ENCODE measurements around the gene MKRN2.

The MKRN2 gene, protein sequence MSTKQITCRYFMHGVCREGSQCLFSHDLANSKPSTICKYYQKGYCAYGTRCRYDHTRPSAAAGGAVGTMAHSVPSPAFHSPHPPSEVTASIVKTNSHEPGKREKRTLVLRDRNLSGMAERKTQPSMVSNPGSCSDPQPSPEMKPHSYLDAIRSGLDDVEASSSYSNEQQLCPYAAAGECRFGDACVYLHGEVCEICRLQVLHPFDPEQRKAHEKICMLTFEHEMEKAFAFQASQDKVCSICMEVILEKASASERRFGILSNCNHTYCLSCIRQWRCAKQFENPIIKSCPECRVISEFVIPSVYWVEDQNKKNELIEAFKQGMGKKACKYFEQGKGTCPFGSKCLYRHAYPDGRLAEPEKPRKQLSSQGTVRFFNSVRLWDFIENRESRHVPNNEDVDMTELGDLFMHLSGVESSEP

GRCh38 chr3:12556690-12557472 is at the start of gene MKRN2:
TSS of gene MKRN2 (plus strand) at chr3:12557087. CDS start at chr3:12557151, 64 bp downstream.
- Histone ChIP-seq H3K36me3 (replicated peaks; ENCODE audit: low read depth, low read length) (no peaks in the 10 kb centered on the region), H3K79me2 (ENCODE audit: low read length) (peaks cover 50% of the 10 kb centered on the region), H2AFZ (ENCODE audit: low read depth, low read length) (peak within 1 kb of the TSS; percentile 99), H3K4me2 (ENCODE audit: low read length) (peak within 1 kb of the TSS; percentile 95), H3K27me3 (ENCODE audit: low read depth, low read length) (no peaks in the 10 kb centered on the region), H3K9ac (ENCODE audit: low read length) (peak within 1 kb of the TSS; percentile 86), H4K20me1 (ENCODE audit: insufficient read depth, low read length) (peaks cover 39% of the 10 kb centered on the region), H3K4me3 (ENCODE audit: low read length) (peak within 1 kb of the TSS; percentile 82), H3K4me1 (ENCODE audit: low read length) (peaks cover 19% of the 10 kb centered on the region), H3K9me3 (ENCODE audit: insufficient read depth, low read length) (no peaks in the 10 kb centered on the region), H3K27ac (ENCODE audit: low read length) (peak within 1 kb of the TSS; percentile 60)
- no peak for TF ChIP-seq CTCF (IDR thresholded peaks at IDR 0.05; ENCODE audit: low read depth, low read length)
- TF ChIP-seq EZH2phosphoT487 (IDR thresholded peaks at IDR 0.05; ENCODE audit: low read depth): no peak

- no peak overlapping the region for H3K4me3 ChIP-seq (ENCODE audit: low read length)
Measured at GRCh38 chr3:12507591-12508281, 49.2 kb upstream of the MKRN2 start.

GRCh38 chr3:12508291-12508700 is 48.6 kb upstream of the MKRN2 start:
- TF ChIP-seq CTCF (IDR thresholded peaks at IDR 0.05; ENCODE audit: low read depth, low read length): no peak
- no peak for TF ChIP-seq EZH2phosphoT487 (IDR thresholded peaks at IDR 0.05; ENCODE audit: low read depth)
- no peak overlapping the region for H3K4me3 ChIP-seq (ENCODE audit: low read length)
- H3K79me2 ChIP-seq (ENCODE audit: low read length): no peaks in the 10 kb centered on the region
- no peak overlapping the region for H3K4me2 ChIP-seq (ENCODE audit: low read length)
- H3K36me3 ChIP-seq (replicated peaks; ENCODE audit: low read depth, low read length): peaks cover 49% of the 10 kb centered on the region
- H3K27ac ChIP-seq (ENCODE audit: low read length): no peak overlapping the region
- H3K9ac ChIP-seq (ENCODE audit: low read length): no peak overlapping the region
- no peaks in the 10 kb centered on the region for H4K20me1 ChIP-seq (ENCODE audit: insufficient read depth, low read length)
- no peaks in the 10 kb centered on the region for H3K4me1 ChIP-seq (ENCODE audit: low read length)
- H3K9me3 ChIP-seq (ENCODE audit: insufficient read depth, low read length): no peaks in the 10 kb centered on the region
- H3K27me3 ChIP-seq (ENCODE audit: low read depth, low read length): no peaks in the 10 kb centered on the region
- H2AFZ ChIP-seq (ENCODE audit: low read depth, low read length): no peak overlapping the region

More at GRCh38 chr3:12507591-12508281, 49.2 kb upstream of the MKRN2 start:
- Histone ChIP-seq H3K79me2 (ENCODE audit: low read length) (no peaks in the 10 kb centered on the region), H3K4me1 (ENCODE audit: low read length) (no peaks in the 10 kb centered on the region), H3K9me3 (ENCODE audit: insufficient read depth, low read length) (no peaks in the 10 kb centered on the region), H3K4me2 (ENCODE audit: low read length) (no peak overlapping the region), H3K27ac (ENCODE audit: low read length) (no peak overlapping the region), H3K36me3 (replicated peaks; ENCODE audit: low read depth, low read length) (peaks cover 48% of the 10 kb centered on the region), H2AFZ (ENCODE audit: low read depth, low read length) (no peak overlapping the region), H4K20me1 (ENCODE audit: insufficient read depth, low read length) (no peaks in the 10 kb centered on the region), H3K27me3 (ENCODE audit: low read depth, low read length) (no peaks in the 10 kb centered on the region), H3K9ac (ENCODE audit: low read length) (no peak overlapping the region)
- no peak for TF ChIP-seq CTCF (IDR thresholded peaks at IDR 0.05; ENCODE audit: low read depth, low read length)
- no peak for TF ChIP-seq EZH2phosphoT487 (IDR thresholded peaks at IDR 0.05; ENCODE audit: low read depth)

Data from OCI-LY3 (cell line).